Glutamatergic neuron (in vitro differentiated cells): ENCODE data around the gene ACER1. TPM values are rescaled to one million over a fixed set of nuclear protein-coding genes. Genes with fewer than 3 reads are reported as not detected.

Source experiments
- DNase-seq: peaks from one replicate; pipeline ENCODE4 v3.0.0; 2022
- H3K27ac Mint-ChIP-seq: one replicate; pipeline ENCODE4 v1.8.0; 2020; ENCODE audit warnings: mild to moderate bottlenecking, mixed read lengths, inconsistent platforms; ENCODE audit not compliant: unreplicated experiment
- H3K27me3 Mint-ChIP-seq: one replicate; pipeline ENCODE4 v1.8.0; 2020; ENCODE audit warnings: mild to moderate bottlenecking, moderate library complexity, mixed read lengths, inconsistent platforms; ENCODE audit not compliant: unreplicated experiment
- H3K36me3 Mint-ChIP-seq: one replicate; pipeline ENCODE4 v1.8.0; 2020; ENCODE audit warnings: mild to moderate bottlenecking, mixed read lengths, inconsistent platforms; ENCODE audit not compliant: unreplicated experiment
- H3K4me1 Mint-ChIP-seq: one replicate; pipeline ENCODE4 v1.8.0; 2020; ENCODE audit warnings: mild to moderate bottlenecking, low read depth, mixed read lengths, inconsistent platforms; ENCODE audit not compliant: unreplicated experiment
- H3K4me3 Mint-ChIP-seq: one replicate; pipeline ENCODE4 v1.8.0; 2020; ENCODE audit warnings: mild to moderate bottlenecking, mixed read lengths, inconsistent platforms; ENCODE audit not compliant: unreplicated experiment
- H3K9me3 Mint-ChIP-seq: one replicate; pipeline ENCODE4 v1.8.0; 2020; ENCODE audit warnings: mild to moderate bottlenecking, moderate library complexity, mixed read lengths, inconsistent platforms; ENCODE audit not compliant: unreplicated experiment
- total RNA-seq: library from RNA; stranded (reverse); fragmentation: NEBNext Ultra II Directional; extraction: Animal tissue kit (Norgen Biotek cat#: 25700); gene quantifications from one replicate; pipeline ENCODE4 v1.2.1, GENCODE V29; 2021; ENCODE audit not compliant: unreplicated experiment
- TF ChIP-seq, protein P1 (sequence below): fragments of 200-600 bp; sonication (generic); IDR thresholded peaks from one replicate; pipeline ENCODE4 v1.5.0; 2021; ENCODE audit not compliant: partially characterized antibody, unreplicated experiment

Gene ACER1
- total RNA-seq, 1 donor from 2014 or later = not detected

DNA sequence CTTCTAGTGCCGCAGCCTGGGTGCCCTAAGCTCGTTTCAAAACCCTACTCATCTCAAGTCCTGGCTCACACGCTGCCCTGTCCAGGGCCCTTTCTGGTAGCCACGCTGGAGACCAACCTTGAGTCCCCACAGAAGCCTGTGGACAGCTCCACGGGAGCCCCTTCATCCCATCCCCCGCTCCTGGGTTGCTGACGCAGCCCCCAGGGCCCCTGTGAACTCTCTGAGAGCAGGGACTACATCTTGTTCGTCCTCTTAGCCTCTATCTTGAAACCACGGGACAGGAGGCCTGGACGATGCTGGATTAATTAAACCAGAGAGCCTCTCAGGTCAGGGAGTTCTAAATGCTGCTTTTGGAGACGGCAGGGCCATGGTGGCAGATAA is 61.0 kb downstream of the ACER1 start:
- peak overlapping the region; percentile 70 for H3K4me3 Mint-ChIP-seq
- peaks cover 13% of the 10 kb centered on the region for H3K27me3 Mint-ChIP-seq
- DNase-seq = no peak
- H3K36me3 Mint-ChIP-seq = no peaks in the 10 kb centered on the region
- peak overlapping the region; percentile 75 for H3K27ac Mint-ChIP-seq
- peaks cover 69% of the 10 kb centered on the region for H3K4me1 Mint-ChIP-seq
- peaks cover 10% of the 10 kb centered on the region for H3K9me3 Mint-ChIP-seq
- TF ChIP-seq, protein P1, sequence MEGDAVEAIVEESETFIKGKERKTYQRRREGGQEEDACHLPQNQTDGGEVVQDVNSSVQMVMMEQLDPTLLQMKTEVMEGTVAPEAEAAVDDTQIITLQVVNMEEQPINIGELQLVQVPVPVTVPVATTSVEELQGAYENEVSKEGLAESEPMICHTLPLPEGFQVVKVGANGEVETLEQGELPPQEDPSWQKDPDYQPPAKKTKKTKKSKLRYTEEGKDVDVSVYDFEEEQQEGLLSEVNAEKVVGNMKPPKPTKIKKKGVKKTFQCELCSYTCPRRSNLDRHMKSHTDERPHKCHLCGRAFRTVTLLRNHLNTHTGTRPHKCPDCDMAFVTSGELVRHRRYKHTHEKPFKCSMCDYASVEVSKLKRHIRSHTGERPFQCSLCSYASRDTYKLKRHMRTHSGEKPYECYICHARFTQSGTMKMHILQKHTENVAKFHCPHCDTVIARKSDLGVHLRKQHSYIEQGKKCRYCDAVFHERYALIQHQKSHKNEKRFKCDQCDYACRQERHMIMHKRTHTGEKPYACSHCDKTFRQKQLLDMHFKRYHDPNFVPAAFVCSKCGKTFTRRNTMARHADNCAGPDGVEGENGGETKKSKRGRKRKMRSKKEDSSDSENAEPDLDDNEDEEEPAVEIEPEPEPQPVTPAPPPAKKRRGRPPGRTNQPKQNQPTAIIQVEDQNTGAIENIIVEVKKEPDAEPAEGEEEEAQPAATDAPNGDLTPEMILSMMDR = no peak

DNA sequence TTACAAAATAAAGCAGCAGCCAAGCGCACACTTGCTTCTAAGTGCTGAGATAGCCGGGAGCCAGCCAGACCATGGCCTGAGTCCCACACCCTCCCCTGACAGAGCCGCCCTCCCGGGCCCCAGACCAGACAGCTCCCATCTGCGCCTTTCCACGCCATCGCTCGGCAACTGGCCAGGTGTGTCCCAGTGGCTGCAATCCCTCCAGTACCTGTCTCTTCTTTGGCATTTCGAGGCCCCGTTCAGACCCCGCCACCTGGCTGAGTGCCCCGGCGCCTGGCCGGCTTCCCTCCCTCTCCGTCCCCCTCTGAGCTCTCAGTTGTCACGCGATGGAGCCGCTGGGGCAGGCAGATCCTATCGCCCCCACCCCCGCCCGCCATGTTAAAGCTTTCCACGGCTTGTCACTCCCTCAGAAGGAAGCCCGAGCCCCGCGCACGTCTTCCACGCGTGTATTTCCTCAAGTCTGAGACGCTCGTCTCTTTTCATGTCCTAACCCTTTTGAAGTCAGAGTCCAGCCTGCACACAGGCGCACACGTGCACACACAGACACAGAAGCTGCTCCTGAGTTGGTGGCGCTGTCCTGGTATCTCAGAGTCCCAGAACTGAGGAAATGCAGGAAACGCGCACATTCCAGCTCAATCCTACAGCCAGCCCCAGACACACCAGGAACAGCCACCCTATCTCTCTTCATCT is 61.5 kb downstream of the ACER1 start:
- TF ChIP-seq, protein P1 = no peak
- Mint-ChIP-seq H3K4me1 (peaks cover 64% of the 10 kb centered on the region), H3K4me3 (peak overlapping the region; percentile 70), H3K9me3 (peaks cover 10% of the 10 kb centered on the region), H3K36me3 (no peaks in the 10 kb centered on the region), H3K27me3 (peaks cover 13% of the 10 kb centered on the region), H3K27ac (peak overlapping the region; percentile 75)
- no peak for DNase-seq

DNA sequence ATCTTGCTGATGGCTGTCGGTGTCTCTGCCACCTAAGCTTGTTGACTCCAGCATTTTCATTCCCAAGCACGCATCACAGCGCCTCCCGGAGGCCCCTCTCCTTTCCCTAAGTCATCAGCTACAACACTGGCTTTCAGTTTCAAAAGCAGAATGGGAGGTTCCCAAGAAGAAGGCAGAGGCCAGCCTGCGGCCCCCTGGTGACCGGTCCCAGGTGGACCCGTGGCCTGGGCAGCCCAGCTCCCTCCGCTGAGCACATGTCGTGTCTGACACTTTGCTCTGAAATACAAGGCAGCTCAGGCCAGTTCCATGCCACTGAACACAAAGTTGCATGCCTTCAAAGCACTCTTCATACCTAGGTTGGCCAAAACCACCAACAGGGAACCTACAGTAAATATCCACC is 62.2 kb downstream of the ACER1 start:
- Mint-ChIP-seq H3K9me3 (peaks cover 7% of the 10 kb centered on the region), H3K27me3 (peaks cover 12% of the 10 kb centered on the region), H3K4me1 (peaks cover 58% of the 10 kb centered on the region), H3K36me3 (no peaks in the 10 kb centered on the region), H3K27ac (no peak overlapping the region), H3K4me3 (peak overlapping the region; percentile 70)
- TF ChIP-seq, protein P1 = no peak
- no peak for DNase-seq

DNA sequence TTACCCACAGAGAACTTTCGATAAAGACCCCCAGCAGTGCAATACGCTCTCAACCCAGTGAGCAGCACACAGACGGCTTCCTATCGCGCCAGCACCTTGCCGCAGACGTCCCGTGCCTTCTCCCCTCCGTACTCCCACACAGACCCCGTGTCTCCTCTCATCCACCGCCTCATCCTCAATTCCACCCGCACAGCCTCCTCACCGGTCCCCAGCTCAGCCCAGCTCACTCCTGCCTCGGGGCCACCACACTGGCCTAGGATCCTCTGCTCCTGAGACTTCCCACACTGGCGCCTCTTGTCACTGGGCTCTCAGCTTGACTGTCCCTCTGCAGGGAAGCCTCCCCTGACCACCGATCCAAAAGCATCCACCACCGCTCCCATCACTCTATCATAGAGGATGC is 62.6 kb downstream of the ACER1 start:
- peaks cover 7% of the 10 kb centered on the region for H3K9me3 Mint-ChIP-seq
- H3K4me1 Mint-ChIP-seq = peaks cover 54% of the 10 kb centered on the region
- no peak overlapping the region for H3K4me3 Mint-ChIP-seq
- H3K36me3 Mint-ChIP-seq = no peaks in the 10 kb centered on the region
- no peak overlapping the region for H3K27ac Mint-ChIP-seq
- no peak for DNase-seq
- TF ChIP-seq, protein P1 = no peak
- H3K27me3 Mint-ChIP-seq = peaks cover 12% of the 10 kb centered on the region

DNA sequence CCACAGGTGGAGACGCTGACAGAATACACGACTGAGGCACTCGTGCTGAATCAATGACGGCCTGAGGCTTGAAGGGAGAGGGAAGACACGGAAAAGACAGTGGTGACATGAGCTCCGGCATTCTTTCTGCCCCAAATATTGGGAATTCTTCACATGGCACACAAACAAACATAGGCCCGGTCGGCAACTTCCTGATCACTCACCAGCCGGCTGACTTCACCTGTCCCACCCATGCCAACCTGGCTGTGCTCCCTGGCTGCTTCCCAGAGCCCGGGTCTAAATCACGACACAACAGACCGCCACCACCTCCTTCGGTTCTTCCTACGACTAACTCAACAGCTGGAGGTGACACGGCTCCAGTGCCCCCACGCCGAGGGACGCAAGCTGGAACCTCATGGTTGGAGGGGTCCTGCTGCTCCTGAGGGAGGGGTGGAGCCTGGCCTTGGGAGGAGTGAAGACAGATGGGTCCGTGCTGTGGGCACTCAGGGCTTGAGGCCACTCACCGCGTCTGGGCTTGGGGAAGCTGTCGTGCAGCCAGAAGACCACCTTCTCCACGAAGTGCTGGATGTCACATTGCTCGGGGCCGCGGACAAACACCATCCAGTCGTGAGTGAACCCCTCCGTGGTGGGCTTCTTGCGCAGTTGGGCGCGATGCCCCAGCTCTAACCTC is 63.2 kb downstream of the ACER1 start:
- H3K36me3 Mint-ChIP-seq = no peaks in the 10 kb centered on the region
- peaks cover 50% of the 10 kb centered on the region for H3K4me1 Mint-ChIP-seq
- TF ChIP-seq, protein P1 = no peak
- no peak for DNase-seq
- no peak overlapping the region for H3K4me3 Mint-ChIP-seq
- peak overlapping the region; percentile 17 for H3K27ac Mint-ChIP-seq
- H3K27me3 Mint-ChIP-seq = peaks cover 12% of the 10 kb centered on the region
- H3K9me3 Mint-ChIP-seq = peaks cover 7% of the 10 kb centered on the region
